Measurements from ENCODE around the gene ZNF48. TPM values are rescaled to one million over a fixed set of nuclear protein-coding genes. Genes with fewer than 3 reads are reported as not detected.

Gene ZNF48
- total RNA-seq, 1 donor from 2014 or later: 6.1 TPM

DNA sequence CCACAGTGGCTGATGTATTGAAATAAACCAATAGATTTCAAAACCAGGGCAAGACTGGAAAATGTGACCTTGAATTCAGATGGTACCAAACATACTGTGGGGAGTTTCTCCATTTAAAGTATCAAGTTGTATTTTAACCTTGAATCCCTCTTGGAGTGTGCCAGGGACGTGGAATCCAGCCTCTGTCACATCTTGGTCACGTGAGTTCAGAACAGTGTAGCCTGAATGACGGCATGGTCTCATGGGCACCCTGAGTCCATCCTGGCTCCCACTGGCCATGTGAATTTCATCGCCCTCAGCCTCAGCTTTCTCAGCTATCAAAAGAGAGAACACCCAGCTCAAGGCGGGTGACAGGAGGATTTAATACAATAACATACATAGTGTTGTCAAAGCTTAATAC, 18.9 kb downstream of the ZNF48 start:
- Histone ChIP-seq H3K4me3 (no peak overlapping the region), H3K36me3 (peaks cover 4% of the 10 kb centered on the region), H3K27ac (no peak overlapping the region), H3K27me3 (no peaks in the 10 kb centered on the region), H3K4me1 (peaks cover 17% of the 10 kb centered on the region), H3K9me3 (no peaks in the 10 kb centered on the region)
- no peak for ATAC-seq
- DNase-seq: no peak
- TF ChIP-seq, protein P1, sequence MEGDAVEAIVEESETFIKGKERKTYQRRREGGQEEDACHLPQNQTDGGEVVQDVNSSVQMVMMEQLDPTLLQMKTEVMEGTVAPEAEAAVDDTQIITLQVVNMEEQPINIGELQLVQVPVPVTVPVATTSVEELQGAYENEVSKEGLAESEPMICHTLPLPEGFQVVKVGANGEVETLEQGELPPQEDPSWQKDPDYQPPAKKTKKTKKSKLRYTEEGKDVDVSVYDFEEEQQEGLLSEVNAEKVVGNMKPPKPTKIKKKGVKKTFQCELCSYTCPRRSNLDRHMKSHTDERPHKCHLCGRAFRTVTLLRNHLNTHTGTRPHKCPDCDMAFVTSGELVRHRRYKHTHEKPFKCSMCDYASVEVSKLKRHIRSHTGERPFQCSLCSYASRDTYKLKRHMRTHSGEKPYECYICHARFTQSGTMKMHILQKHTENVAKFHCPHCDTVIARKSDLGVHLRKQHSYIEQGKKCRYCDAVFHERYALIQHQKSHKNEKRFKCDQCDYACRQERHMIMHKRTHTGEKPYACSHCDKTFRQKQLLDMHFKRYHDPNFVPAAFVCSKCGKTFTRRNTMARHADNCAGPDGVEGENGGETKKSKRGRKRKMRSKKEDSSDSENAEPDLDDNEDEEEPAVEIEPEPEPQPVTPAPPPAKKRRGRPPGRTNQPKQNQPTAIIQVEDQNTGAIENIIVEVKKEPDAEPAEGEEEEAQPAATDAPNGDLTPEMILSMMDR (IDR thresholded peaks at IDR 0.05): no peak
- intact Hi-C loops (cut with DNase I): no loop called here

DNA sequence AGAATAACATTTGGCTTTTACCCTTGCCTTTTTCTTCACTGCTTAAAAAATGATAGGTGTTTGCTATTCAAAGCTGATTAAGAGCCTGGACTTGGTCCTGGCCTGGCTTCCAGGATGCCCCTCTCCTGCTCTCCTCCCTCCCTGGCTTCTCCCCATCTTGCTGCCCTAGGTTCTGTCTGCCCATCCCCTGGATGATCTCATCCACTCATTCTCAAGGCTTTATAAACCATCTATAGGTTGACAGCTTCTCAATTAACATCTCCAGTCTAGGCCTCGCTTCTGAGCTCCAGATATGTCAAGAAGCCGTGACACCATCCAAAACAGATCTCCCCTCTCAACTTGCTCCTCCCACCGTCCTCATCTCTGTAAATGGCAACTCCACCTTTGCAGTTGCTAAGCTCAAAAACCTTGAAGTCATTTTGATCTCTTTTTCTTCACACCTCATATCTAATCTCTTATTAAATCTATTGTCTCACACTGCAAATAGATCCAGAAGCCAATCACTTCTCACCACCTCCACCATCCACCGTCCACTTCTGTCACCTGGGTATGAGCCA, 20.9 kb downstream of the ZNF48 start:
- no peak overlapping the region for H3K27ac ChIP-seq
- H3K9me3 ChIP-seq: no peaks in the 10 kb centered on the region
- H3K36me3 ChIP-seq: peaks cover 4% of the 10 kb centered on the region
- H3K27me3 ChIP-seq: no peaks in the 10 kb centered on the region
- no peak for ATAC-seq
- intact Hi-C loops (cut with DNase I): no loop called here
- TF ChIP-seq, protein P1 (IDR thresholded peaks at IDR 0.05): no peak
- H3K4me3 ChIP-seq: no peak overlapping the region
- peaks cover 10% of the 10 kb centered on the region for H3K4me1 ChIP-seq
- DNase-seq: no peak

DNA sequence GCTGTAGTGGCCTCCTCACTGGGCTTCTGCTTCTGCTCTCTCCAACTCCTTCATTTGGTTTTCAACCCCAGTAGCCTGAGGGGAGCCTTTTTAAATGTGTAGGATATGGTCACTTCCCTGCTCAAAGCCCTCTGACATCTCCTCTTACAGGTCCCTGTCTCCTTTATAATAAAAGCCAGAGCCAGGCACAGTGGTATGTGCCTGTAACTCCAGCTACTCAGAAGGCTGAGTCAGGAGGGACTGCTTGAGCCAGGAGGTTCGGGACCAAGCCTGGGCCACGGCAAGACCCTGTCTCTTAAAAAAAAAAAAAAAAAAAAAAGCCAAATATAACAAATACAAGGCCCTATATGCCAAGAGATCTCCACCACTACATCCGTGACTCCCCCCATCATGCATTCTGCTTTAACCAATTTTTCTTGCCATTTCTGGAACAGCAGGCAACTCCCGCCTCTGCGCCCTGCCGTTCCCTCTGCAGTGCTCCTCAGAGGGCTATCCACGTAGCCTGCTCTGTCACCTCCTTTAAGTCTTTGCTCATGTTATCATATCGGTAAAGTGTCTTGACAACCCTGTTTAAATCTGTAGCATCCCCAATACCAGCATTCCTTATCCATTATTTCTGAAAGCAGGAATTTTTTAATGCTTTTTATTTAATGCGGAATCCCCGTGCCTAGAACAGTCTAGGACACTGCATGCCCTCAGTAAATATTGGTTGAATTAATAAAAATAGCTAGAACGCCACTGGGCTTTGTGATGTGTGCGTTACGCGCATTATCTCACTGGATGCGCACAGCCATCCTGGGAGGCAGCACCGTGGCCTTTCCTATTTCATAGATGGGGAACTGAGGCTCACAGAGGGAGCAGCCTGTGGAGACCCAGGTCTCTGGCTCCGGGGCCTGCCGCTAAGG, 21.7 kb downstream of the ZNF48 start:
- Histone ChIP-seq H3K4me3 (peak overlapping the region; percentile 63), H3K36me3 (peaks cover 4% of the 10 kb centered on the region), H3K27ac (peak overlapping the region; percentile 82), H3K4me1 (peaks cover 10% of the 10 kb centered on the region), H3K9me3 (no peaks in the 10 kb centered on the region), H3K27me3 (no peaks in the 10 kb centered on the region)
- no peak for ATAC-seq
- TF ChIP-seq, protein P1 (IDR thresholded peaks at IDR 0.05): no peak
- intact Hi-C loops (cut with DNase I): no loop called here
- no peak for DNase-seq

DNA sequence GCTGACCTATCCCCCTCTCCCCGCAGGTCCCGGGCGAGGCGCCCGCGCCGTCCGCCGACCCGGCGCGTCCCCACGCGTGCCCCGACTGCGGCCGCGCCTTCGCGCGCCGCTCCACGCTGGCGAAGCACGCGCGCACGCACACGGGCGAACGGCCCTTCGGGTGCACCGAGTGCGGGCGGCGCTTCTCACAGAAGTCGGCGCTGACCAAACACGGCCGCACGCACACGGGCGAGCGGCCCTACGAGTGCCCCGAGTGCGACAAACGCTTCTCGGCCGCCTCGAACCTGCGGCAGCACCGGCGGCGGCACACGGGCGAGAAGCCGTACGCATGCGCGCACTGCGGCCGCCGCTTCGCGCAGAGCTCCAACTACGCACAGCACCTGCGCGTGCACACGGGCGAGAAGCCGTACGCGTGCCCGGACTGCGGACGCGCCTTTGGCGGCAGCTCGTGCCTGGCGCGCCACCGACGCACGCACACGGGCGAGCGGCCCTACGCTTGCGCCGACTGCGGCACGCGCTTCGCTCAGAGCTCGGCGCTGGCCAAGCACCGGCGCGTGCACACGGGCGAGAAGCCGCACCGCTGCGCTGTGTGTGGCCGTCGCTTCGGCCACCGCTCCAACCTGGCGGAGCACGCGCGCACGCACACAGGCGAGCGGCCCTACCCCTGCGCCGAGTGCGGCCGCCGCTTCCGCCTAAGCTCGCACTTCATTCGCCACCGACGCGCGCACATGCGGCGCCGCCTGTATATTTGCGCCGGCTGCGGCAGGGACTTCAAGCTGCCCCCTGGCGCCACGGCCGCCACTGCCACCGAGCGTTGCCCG, 22.5 kb downstream of the ZNF48 start:
- no peaks in the 10 kb centered on the region for H3K9me3 ChIP-seq
- intact Hi-C loops (cut with DNase I): no loop called here
- TF ChIP-seq, protein P1 (IDR thresholded peaks at IDR 0.05): peak; percentile 32
- H3K36me3 ChIP-seq: peaks cover under 1% of the 10 kb centered on the region
- ATAC-seq: peak; percentile 98
- H3K4me1 ChIP-seq: peaks cover 10% of the 10 kb centered on the region
- peak; percentile 95 for DNase-seq
- H3K27ac ChIP-seq: peak overlapping the region; percentile 82
- peak overlapping the region; percentile 63 for H3K4me3 ChIP-seq
- no peaks in the 10 kb centered on the region for H3K27me3 ChIP-seq

DNA sequence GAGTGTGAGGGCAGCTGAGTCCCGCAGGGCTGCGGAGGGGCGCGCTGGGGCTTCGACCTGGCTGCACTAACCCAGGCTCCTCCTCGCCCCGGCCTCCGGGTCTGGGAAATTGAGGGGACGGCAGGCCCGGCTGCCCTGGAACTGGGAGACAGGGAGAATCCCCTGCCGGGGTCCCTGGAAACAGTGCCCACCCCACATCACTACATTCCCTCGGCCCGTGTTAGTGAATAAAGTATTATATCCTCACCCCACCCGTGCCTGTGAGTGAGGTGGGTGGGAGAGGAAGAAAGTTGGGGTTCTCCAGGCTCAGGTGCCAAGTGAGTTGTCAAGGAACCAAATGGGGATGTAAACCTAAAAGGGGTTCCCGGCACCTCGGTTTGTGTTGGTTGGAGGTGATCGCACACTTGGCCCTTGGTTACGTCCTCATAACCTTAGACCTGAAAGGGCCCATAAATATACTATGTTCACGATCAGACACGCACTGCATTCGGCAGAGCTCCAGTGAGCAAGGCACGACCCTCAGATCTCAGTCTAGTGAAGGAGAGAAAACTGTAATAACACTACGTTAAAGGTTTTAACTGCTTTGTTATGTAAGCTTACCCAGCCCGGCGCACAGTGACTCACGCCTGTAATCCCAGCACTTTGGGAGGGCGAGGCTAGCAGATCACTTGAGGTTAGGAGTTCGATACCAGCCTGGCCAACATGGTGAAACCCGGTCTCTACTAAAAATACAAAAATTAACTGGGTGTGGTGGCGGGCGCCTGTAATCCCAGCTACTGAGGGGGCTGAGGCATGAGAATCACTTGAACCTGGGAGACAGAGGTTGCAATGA, 23.3 kb downstream of the ZNF48 start:
- DNase-seq (no peak), ATAC-seq (no peak)
- Histone ChIP-seq H3K9me3 (no peaks in the 10 kb centered on the region), H3K4me1 (peaks cover 10% of the 10 kb centered on the region), H3K36me3 (peaks cover 9% of the 10 kb centered on the region), H3K27ac (peak overlapping the region; percentile 82), H3K27me3 (no peaks in the 10 kb centered on the region), H3K4me3 (peak overlapping the region; percentile 63)
- TF ChIP-seq, protein P1 (IDR thresholded peaks at IDR 0.05): no peak
- intact Hi-C loops (cut with DNase I): no loop called here
